ENCODE results near the gene HPGDS. TPM values are rescaled to one million over a fixed set of nuclear protein-coding genes. Genes with fewer than 3 reads are reported as not detected.

Gene HPGDS
- total and polyA plus RNA-seq, 4 donors, result 0.08 to 4.9 (median 0.18) TPM

- TF ChIP-seq ATF3 (IDR thresholded peaks at IDR 0.05) (no peak), TAF1 (conservative IDR thresholded peaks at IDR 0.05) (no peak)
- TF ChIP-seq, protein P1, sequence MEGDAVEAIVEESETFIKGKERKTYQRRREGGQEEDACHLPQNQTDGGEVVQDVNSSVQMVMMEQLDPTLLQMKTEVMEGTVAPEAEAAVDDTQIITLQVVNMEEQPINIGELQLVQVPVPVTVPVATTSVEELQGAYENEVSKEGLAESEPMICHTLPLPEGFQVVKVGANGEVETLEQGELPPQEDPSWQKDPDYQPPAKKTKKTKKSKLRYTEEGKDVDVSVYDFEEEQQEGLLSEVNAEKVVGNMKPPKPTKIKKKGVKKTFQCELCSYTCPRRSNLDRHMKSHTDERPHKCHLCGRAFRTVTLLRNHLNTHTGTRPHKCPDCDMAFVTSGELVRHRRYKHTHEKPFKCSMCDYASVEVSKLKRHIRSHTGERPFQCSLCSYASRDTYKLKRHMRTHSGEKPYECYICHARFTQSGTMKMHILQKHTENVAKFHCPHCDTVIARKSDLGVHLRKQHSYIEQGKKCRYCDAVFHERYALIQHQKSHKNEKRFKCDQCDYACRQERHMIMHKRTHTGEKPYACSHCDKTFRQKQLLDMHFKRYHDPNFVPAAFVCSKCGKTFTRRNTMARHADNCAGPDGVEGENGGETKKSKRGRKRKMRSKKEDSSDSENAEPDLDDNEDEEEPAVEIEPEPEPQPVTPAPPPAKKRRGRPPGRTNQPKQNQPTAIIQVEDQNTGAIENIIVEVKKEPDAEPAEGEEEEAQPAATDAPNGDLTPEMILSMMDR (IDR thresholded peaks at IDR 0.05; ENCODE audit: low read depth, low read length, missing input control), result no peak
Observed at GRCh38 chr4:94371290-94371689, 28.7 kb upstream of the HPGDS start.

GRCh38 chr4:94370533-94371254 is 28.1 kb upstream of the HPGDS start:
- H3K27ac ChIP-seq (ENCODE audit: low read depth in 1 of 2, low read length in 2 of 2), result no peak overlapping the region
- no peak for DNase-seq (ENCODE audit: low spot score)
- no peaks in the 10 kb centered on the region for H3K9me3 ChIP-seq (ENCODE audit: control insufficient read depth in 4 of 4, low read length in 3 of 4)
- no peaks in the 10 kb centered on the region for H3K36me3 ChIP-seq (ENCODE audit: control insufficient read depth in 4 of 4, insufficient read depth in 3 of 4, low read depth in 1 of 4, low read length in 3 of 4)
- H3K4me3 ChIP-seq (ENCODE audit: low read depth in 1 of 3, low read length in 3 of 3), result no peak overlapping the region
- H3K9ac ChIP-seq (ENCODE audit: low read depth in 1 of 2, low read length in 2 of 2), result no peak overlapping the region
- H3K4me1 ChIP-seq (ENCODE audit: control insufficient read depth in 4 of 4, insufficient read depth in 4 of 4, low read length in 3 of 4), result no peaks in the 10 kb centered on the region
- H3K27me3 ChIP-seq (ENCODE audit: control insufficient read depth in 4 of 4, insufficient read depth in 4 of 4, low read length in 3 of 4), result no peaks in the 10 kb centered on the region
- TF ChIP-seq YY1 (IDR thresholded peaks at IDR 0.05), result no peak
- no peak for TF ChIP-seq GABPA (IDR thresholded peaks at IDR 0.05 in 1 of 2, conservative IDR thresholded peaks at IDR 0.05 in 1 of 2)
- no peak for TF ChIP-seq EGR1 (IDR thresholded peaks at IDR 0.05; ENCODE audit: low read depth in 2 of 2)
- no peak for TF ChIP-seq ATF3 (IDR thresholded peaks at IDR 0.05)
- no peak for TF ChIP-seq TAF1 (conservative IDR thresholded peaks at IDR 0.05)
- no peak for TF ChIP-seq FOXA2 (IDR thresholded peaks at IDR 0.05)
- TF ChIP-seq, protein P2, sequence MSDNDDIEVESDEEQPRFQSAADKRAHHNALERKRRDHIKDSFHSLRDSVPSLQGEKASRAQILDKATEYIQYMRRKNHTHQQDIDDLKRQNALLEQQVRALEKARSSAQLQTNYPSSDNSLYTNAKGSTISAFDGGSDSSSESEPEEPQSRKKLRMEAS (IDR thresholded peaks at IDR 0.05), result no peak
- no peak for TF ChIP-seq RXRA (IDR thresholded peaks at IDR 0.05)
- TF ChIP-seq NR2F2 (IDR thresholded peaks at IDR 0.05), result no peak
- no peak for TF ChIP-seq JUND (IDR thresholded peaks at IDR 0.05)
- TF ChIP-seq HNF4A (conservative IDR thresholded peaks at IDR 0.05), result no peak
- no peak for TF ChIP-seq ZBTB33 (IDR thresholded peaks at IDR 0.05)
- TF ChIP-seq SP1 (IDR thresholded peaks at IDR 0.05), result no peak
- TF ChIP-seq FOXA1 (IDR thresholded peaks at IDR 0.05), result no peak
- TF ChIP-seq HNF4G (IDR thresholded peaks at IDR 0.05), result no peak
- no peak for TF ChIP-seq RAD21 (IDR thresholded peaks at IDR 0.05)
- TF ChIP-seq, protein P3, sequence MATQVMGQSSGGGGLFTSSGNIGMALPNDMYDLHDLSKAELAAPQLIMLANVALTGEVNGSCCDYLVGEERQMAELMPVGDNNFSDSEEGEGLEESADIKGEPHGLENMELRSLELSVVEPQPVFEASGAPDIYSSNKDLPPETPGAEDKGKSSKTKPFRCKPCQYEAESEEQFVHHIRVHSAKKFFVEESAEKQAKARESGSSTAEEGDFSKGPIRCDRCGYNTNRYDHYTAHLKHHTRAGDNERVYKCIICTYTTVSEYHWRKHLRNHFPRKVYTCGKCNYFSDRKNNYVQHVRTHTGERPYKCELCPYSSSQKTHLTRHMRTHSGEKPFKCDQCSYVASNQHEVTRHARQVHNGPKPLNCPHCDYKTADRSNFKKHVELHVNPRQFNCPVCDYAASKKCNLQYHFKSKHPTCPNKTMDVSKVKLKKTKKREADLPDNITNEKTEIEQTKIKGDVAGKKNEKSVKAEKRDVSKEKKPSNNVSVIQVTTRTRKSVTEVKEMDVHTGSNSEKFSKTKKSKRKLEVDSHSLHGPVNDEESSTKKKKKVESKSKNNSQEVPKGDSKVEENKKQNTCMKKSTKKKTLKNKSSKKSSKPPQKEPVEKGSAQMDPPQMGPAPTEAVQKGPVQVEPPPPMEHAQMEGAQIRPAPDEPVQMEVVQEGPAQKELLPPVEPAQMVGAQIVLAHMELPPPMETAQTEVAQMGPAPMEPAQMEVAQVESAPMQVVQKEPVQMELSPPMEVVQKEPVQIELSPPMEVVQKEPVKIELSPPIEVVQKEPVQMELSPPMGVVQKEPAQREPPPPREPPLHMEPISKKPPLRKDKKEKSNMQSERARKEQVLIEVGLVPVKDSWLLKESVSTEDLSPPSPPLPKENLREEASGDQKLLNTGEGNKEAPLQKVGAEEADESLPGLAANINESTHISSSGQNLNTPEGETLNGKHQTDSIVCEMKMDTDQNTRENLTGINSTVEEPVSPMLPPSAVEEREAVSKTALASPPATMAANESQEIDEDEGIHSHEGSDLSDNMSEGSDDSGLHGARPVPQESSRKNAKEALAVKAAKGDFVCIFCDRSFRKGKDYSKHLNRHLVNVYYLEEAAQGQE (IDR thresholded peaks at IDR 0.05), result no peak
- TF ChIP-seq, protein P1 (IDR thresholded peaks at IDR 0.05; ENCODE audit: low read depth, low read length, missing input control), result no peak
- WGBS, result 82% methylated on average over 6 of the region's 6 CpGs

More at GRCh38 chr4:94371290-94371689, 28.7 kb upstream of the HPGDS start:
- H3K36me3 ChIP-seq (ENCODE audit: control insufficient read depth in 4 of 4, insufficient read depth in 3 of 4, low read depth in 1 of 4, low read length in 3 of 4), result no peaks in the 10 kb centered on the region
- no peak overlapping the region for H3K4me3 ChIP-seq (ENCODE audit: low read depth in 1 of 3, low read length in 3 of 3)
- H3K27ac ChIP-seq (ENCODE audit: low read depth in 1 of 2, low read length in 2 of 2), result no peak overlapping the region
- no peak overlapping the region for H3K9ac ChIP-seq (ENCODE audit: low read depth in 1 of 2, low read length in 2 of 2)
- H3K4me1 ChIP-seq (ENCODE audit: control insufficient read depth in 4 of 4, insufficient read depth in 4 of 4, low read length in 3 of 4), result no peaks in the 10 kb centered on the region
- no peaks in the 10 kb centered on the region for H3K27me3 ChIP-seq (ENCODE audit: control insufficient read depth in 4 of 4, insufficient read depth in 4 of 4, low read length in 3 of 4)
- no peaks in the 10 kb centered on the region for H3K9me3 ChIP-seq (ENCODE audit: control insufficient read depth in 4 of 4, low read length in 3 of 4)
- no peak for DNase-seq (ENCODE audit: low spot score)

All from liver (tissue), 9 donors.